Lower leg skin (tissue), 4 donors: ENCODE results near the gene PRR11. TPM values are rescaled to one million over a fixed set of nuclear protein-coding genes. Genes with fewer than 3 reads are reported as not detected.

Experiments
- DNase-seq, 2 donors: peaks; one replicate each; pipeline ENCODE4 v3.0.0-alpha.2; 2019; ENCODE audit warnings: low spot score in 2 of 2
- H3K4me3 ChIP-seq: fragments of 200-600 bp; sonication (generic); 2 replicates; pipeline ENCODE4 v1.5.1; 2017; ENCODE audit warnings: mild to moderate bottlenecking, low read depth; ENCODE audit not compliant: poor library complexity, severe bottlenecking
- CTCF ChIP-seq, 3 donors: fragments of 450-650 bp; IDR thresholded peaks; one replicate each; pipeline ENCODE4 v1.5.1; 2016; ENCODE audit warnings: antibody characterized with exemption in 3 of 3, mild to moderate bottlenecking in 3 of 3, moderate library complexity in 2 of 3
- POLR2A ChIP-seq, 2 donors: fragments of 450-650 bp; IDR thresholded peaks; one replicate each; pipeline ENCODE4 v1.6.1; 2016 to 2017; ENCODE audit warnings: antibody characterized with exemption in 2 of 2, mild to moderate bottlenecking in 1 of 2, moderate library complexity in 1 of 2
- WGBS, 2 donors: methylation state at CpG; one replicate each; pipeline ENCODE4 v1.1.5; 2018; 5-methylcytosine and 5-hydroxymethylcytosine counted together
- intact Hi-C: fragments of 100-400 bp; cut with DNase I; formaldehyde crosslinking; loops from one replicate; pipeline ENCODE4 v1.15.0; 2023; ENCODE audit warnings: low total_unique reads
- microRNA counts, 2 donors: library from miRNA; unstranded; fragments of <30 nt; microRNA quantifications; one replicate each; lab custom pipeline; 2016
- microRNA-seq, 2 donors: library from miRNA; unstranded; fragments of <30 nt; microRNA quantifications; one replicate each; pipeline ENCODE4, GENCODE V29; 2016; ENCODE audit warnings: borderline replicate concordance in 2 of 2, borderline number of aligned reads in 1 of 2
- total RNA-seq, 4 donors: library from RNA; depleted of rRNA; stranded (reverse); fragments of >200 nt; gene quantifications; one replicate each; pipeline ENCODE4 v1.1.0, GENCODE V29; 2016

The PRR11 gene
- total RNA-seq, 4 donors from 2014 or later = 1.5 to 3.7 (median 2.6) TPM

DNA sequence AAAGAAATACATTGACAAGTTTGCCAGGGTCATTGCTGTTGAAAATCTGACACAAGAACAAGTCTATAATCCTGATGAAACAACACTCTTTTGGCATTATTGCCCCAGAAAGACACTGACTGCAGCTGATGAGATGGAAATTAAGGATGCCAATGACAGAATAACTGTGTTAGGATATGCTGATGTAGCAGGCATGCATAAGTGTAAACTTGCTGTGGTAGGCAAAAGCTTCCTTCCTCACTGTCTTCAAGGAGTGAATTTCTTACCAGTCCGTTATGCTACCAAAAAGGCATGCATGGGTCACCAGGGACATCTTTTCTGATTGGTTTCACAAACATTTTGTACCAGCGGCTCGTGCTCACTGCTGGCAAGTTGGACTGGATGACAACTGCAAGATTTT is 75.2 kb downstream of the PRR11 start:
- 80 to 89% methylated on average over 3 of the region's 3 CpGs for WGBS, 2 donors
- intact Hi-C loops = no loop called here
- H3K4me3 ChIP-seq = no peak overlapping the region
- no peak for TF ChIP-seq CTCF (IDR thresholded peaks at IDR 0.05)
- TF ChIP-seq POLR2A (IDR thresholded peaks at IDR 0.05) = no peak
- no peak for DNase-seq

- intact Hi-C loops = no loop called here
Measured at GRCh38 chr17:59234631-59235030, 79.1 kb downstream of the PRR11 start.

DNA sequence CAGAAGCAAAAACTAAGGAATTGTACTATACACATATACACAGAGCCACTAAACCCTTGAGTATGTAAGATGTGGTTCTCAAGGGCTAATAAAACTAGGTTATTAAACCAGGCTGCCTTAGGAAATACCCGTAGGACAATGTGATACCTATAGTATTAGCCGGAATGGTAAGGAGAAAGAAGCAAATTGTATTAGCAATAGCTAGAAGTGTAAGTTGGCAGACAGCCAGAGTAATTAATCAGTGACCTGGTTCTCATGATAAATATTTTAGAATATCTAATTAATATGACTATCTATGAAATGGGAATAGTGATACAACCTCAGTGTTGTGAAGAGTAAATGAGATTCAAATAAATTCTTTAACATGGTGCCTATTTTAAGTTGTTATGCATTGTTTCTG is 83.4 kb downstream of the PRR11 start:
- intact Hi-C loops = no loop called here
- H3K4me3 ChIP-seq = no peak overlapping the region
- no peak for DNase-seq
- no peak for TF ChIP-seq CTCF (IDR thresholded peaks at IDR 0.05)
- no peak for TF ChIP-seq POLR2A (IDR thresholded peaks at IDR 0.05)
- 75 to 85% methylated on average over 2 of the region's 2 CpGs for WGBS, 2 donors

More at GRCh38 chr17:59234631-59235030, 79.1 kb downstream of the PRR11 start:
- TF ChIP-seq CTCF (IDR thresholded peaks at IDR 0.05) (no peak), POLR2A (IDR thresholded peaks at IDR 0.05) (no peak)
- no peak overlapping the region for H3K4me3 ChIP-seq
- no peak for DNase-seq

DNA sequence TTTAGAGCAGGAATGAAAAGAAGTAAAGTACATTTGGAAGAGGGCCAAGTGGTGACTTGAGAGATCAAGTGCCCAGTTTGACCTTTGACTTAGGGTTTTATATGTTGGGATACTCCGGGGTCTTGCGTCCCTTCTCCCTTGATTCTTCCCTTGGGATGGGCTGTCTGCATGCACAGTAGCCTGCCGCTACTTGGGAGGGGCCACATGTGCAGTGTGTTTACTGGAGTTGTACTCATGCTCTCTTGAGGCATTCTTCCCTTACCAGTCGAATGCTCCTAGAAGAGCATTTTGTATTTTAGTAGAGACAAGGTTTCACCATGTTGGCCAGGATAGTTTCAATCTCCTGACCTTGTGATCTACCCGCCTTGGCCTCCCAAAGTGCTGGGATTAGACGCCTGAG is 88.5 kb downstream of the PRR11 start:
- no peak for DNase-seq
- H3K4me3 ChIP-seq = no peak overlapping the region
- TF ChIP-seq POLR2A (IDR thresholded peaks at IDR 0.05) (no peak), CTCF (IDR thresholded peaks at IDR 0.05) (no peak)
- WGBS, 2 donors = 90 to 92% methylated on average over 6 of the region's 6 CpGs
- intact Hi-C loops = no loop called here

MicroRNA genes within 50 kb of the gene (microRNA counts, 767-probe panel; counts per million panel counts)
- microRNA hsa-miR-301a-3p (lab: Ali Mortazavi, UCI) (0 to 358 counts per million in 2 donors), microRNA hsa-miR-454-3p (lab: Ali Mortazavi, UCI) (0 to 358 counts per million in 2 donors)

Small RNA genes within 50 kb of the gene (microRNA-seq; reads per million reads assigned to microRNA genes)
- gene MIR301A (33.3 to 40.8 reads per million in 2 donors), gene MIR454 (490 to 526 reads per million in 2 donors)

Other genes with a start within 250 kb of the PRR11 start
- gene TRIM37, start 48.9 kb upstream of the PRR11 start, total RNA-seq = 10 to 100 TPM; 10.3 to 18.0 (median 13.9) TPM
- 10 to 100 TPM in 3 of 4 donors, 1 to 10 TPM in 1; 8.9 to 21.2 (median 17.8) TPM for gene SKA2, start 560 bp upstream of the PRR11 start, total RNA-seq
- gene SMG8, start 54.3 kb downstream of the PRR11 start, total RNA-seq = 10 to 100 TPM; 11.5 to 15.5 (median 14.1) TPM
- 10 to 100 TPM in 1 of 4 donors, 1 to 10 TPM in 3; 1.0 to 14.0 (median 3.8) TPM for gene GDPD1, start 64.8 kb downstream of the PRR11 start, total RNA-seq
- gene YPEL2, start 175.9 kb downstream of the PRR11 start, total RNA-seq = 10 to 100 TPM; 20.6 to 33.1 (median 26.9) TPM